Measurements from ENCODE around the gene KSR1. TPM values are rescaled to one million over a fixed set of nuclear protein-coding genes. Genes with fewer than 3 reads are reported as not detected.

The KSR1 gene
- total RNA-seq, 2 experiments from 2014 or later, result 19.4 to 25.3 TPM

DNA sequence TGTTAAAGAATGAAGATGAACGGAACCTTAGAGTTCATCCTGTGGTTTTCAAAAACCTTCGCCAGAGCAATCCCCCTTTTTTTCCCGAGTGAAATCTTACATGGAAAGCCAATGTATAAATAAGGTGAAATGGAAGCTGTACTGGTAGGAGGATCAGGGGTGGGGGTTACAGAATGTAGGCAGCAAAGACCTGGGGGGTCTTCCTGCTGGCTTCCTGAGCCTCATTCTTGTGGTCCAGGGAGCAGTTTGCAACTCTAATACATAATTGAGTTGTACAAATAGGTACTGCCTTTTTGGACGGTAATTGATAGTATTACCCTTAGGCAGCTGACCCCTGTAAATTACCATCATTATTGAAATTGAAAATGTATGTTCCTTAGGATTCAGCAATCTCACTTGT is 34.1 kb downstream of the KSR1 start:
- no peaks in the 10 kb centered on the region for H3K36me3 ChIP-seq (ENCODE audit: insufficient read depth, low read length)
- Mint-ChIP-seq H3K27me3 (no peaks in the 10 kb centered on the region), H3K4me1 (ENCODE audit: low read depth) (peaks cover 4% of the 10 kb centered on the region), H3K27ac (no peak overlapping the region), H3K9me3 (no peaks in the 10 kb centered on the region), H3K4me3 (no peak overlapping the region), H3K36me3 (ENCODE audit: low read depth) (peaks cover 4% of the 10 kb centered on the region)
- TF ChIP-seq, protein P1, sequence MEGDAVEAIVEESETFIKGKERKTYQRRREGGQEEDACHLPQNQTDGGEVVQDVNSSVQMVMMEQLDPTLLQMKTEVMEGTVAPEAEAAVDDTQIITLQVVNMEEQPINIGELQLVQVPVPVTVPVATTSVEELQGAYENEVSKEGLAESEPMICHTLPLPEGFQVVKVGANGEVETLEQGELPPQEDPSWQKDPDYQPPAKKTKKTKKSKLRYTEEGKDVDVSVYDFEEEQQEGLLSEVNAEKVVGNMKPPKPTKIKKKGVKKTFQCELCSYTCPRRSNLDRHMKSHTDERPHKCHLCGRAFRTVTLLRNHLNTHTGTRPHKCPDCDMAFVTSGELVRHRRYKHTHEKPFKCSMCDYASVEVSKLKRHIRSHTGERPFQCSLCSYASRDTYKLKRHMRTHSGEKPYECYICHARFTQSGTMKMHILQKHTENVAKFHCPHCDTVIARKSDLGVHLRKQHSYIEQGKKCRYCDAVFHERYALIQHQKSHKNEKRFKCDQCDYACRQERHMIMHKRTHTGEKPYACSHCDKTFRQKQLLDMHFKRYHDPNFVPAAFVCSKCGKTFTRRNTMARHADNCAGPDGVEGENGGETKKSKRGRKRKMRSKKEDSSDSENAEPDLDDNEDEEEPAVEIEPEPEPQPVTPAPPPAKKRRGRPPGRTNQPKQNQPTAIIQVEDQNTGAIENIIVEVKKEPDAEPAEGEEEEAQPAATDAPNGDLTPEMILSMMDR (IDR thresholded peaks at IDR 0.05), result no peak
- H3K27me3 ChIP-seq (ENCODE audit: control insufficient read depth in 1 of 2, insufficient read depth in 2 of 2, low read length in 2 of 2), result no peaks in the 10 kb centered on the region
- no peaks in the 10 kb centered on the region for H3K4me1 ChIP-seq (ENCODE audit: insufficient read depth, low read length)
- no peak overlapping the region for H3K4me3 ChIP-seq (ENCODE audit: low read length)
- DNase-seq (no peak), ATAC-seq (ENCODE audit: poor library complexity) (no peak)
- intact Hi-C loops (cut with DNase I, micrococcal nuclease), result no loop called here
- H3K9me3 ChIP-seq (ENCODE audit: control insufficient read depth in 1 of 2, insufficient read depth in 1 of 2, low read length in 2 of 2), result no peaks in the 10 kb centered on the region
- POLR2A ChIA-PET, result no interaction called here
- CTCF ChIA-PET, result interaction anchor here (1.5 kb wide), 1 partner anchor 34 kb away, joined by 3 read pairs; the partner anchor contains the start of gene KSR1
- no peak overlapping the region for H3K27ac ChIP-seq (ENCODE audit: low read depth in 1 of 2, low read length in 2 of 2)

DNA sequence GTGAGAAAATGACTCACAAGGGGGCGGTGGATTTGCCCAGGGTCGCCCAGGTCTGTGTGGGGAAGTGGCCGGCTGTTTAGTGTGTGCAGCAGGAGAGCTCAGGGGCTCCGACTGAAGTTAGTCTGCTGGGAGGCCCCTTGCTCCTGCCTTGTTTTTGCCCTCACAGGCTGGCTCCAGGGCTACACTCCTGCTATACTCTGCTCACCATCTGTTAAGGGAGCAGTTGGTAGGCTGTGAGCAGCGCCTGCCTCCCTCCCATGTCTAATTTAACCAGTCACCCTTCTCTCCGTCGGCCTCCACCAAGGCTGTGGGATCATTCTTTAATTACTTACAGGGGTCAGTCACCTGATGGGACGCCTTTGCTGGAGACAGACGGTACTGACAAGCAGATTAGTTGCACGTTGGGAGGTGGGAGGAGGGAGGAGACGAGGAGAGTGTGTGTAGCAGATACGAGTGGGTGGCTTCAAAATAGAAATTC is 35.5 kb downstream of the KSR1 start:
- Histone ChIP-seq H3K36me3 (ENCODE audit: insufficient read depth, low read length) (no peaks in the 10 kb centered on the region), H3K4me1 (ENCODE audit: insufficient read depth, low read length) (no peaks in the 10 kb centered on the region), H3K27me3 (ENCODE audit: control insufficient read depth in 1 of 2, insufficient read depth in 2 of 2, low read length in 2 of 2) (no peaks in the 10 kb centered on the region), H3K27ac (ENCODE audit: low read depth in 1 of 2, low read length in 2 of 2) (no peak overlapping the region), H3K9me3 (ENCODE audit: control insufficient read depth in 1 of 2, insufficient read depth in 1 of 2, low read length in 2 of 2) (no peaks in the 10 kb centered on the region), H3K4me3 (ENCODE audit: low read length) (no peak overlapping the region)
- ChIA-PET POLR2A (no interaction called here), CTCF (no interaction called here)
- DNase-seq (no peak), ATAC-seq (ENCODE audit: poor library complexity) (no peak)
- TF ChIP-seq, protein P1 (IDR thresholded peaks at IDR 0.05), result no peak
- Mint-ChIP-seq H3K27me3 (no peaks in the 10 kb centered on the region), H3K9me3 (no peaks in the 10 kb centered on the region), H3K36me3 (ENCODE audit: low read depth) (peaks cover 4% of the 10 kb centered on the region), H3K27ac (no peak overlapping the region), H3K4me3 (no peak overlapping the region), H3K4me1 (ENCODE audit: low read depth) (peaks cover 4% of the 10 kb centered on the region)
- intact Hi-C loops (cut with DNase I, micrococcal nuclease), result no loop called here

DNA sequence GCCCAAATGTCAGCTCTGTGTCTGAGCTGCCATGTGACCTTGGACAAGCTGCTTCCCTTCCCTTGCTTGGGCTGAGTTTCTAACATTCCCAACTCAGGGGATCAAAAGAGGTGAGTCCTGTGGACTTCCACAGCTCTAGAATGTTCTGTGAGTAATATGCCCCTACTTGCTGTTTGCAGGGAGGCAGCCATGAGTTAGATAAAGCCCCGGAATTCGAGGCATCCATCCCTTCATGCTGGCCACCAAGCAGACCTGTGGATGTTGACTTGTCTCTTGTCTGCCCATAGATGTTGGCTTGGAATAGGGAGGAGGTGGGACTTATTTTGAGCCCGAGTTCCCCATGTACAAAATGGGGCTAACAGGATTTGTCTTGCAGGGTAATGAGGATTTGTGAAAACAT is 36.2 kb downstream of the KSR1 start:
- no peak for DNase-seq
- Histone ChIP-seq H3K27ac (ENCODE audit: low read depth in 1 of 2, low read length in 2 of 2) (no peak overlapping the region), H3K9me3 (ENCODE audit: control insufficient read depth in 1 of 2, insufficient read depth in 1 of 2, low read length in 2 of 2) (no peaks in the 10 kb centered on the region), H3K4me3 (ENCODE audit: low read length) (no peak overlapping the region), H3K27me3 (ENCODE audit: control insufficient read depth in 1 of 2, insufficient read depth in 2 of 2, low read length in 2 of 2) (no peaks in the 10 kb centered on the region), H3K4me1 (ENCODE audit: insufficient read depth, low read length) (no peaks in the 10 kb centered on the region), H3K36me3 (ENCODE audit: insufficient read depth, low read length) (no peaks in the 10 kb centered on the region)
- CTCF ChIA-PET, result no interaction called here
- H3K4me1 Mint-ChIP-seq (ENCODE audit: low read depth), result peaks cover 4% of the 10 kb centered on the region
- H3K27ac Mint-ChIP-seq, result no peak overlapping the region
- POLR2A ChIA-PET, result no interaction called here
- ATAC-seq (ENCODE audit: poor library complexity), result no peak
- TF ChIP-seq, protein P1 (IDR thresholded peaks at IDR 0.05), result no peak
- intact Hi-C loops (cut with DNase I, micrococcal nuclease), result no loop called here
- H3K27me3 Mint-ChIP-seq, result no peaks in the 10 kb centered on the region
- H3K4me3 Mint-ChIP-seq, result no peak overlapping the region
- H3K9me3 Mint-ChIP-seq, result no peaks in the 10 kb centered on the region
- peaks cover 4% of the 10 kb centered on the region for H3K36me3 Mint-ChIP-seq (ENCODE audit: low read depth)
